SK-N-SH (cell line): Measurements from ENCODE around the gene FNDC3B.

Experiments used
- CTCF ChIP-seq: fragments of 200-600 bp; sonication (generic); IDR thresholded peaks from 2 replicates; pipeline ENCODE4 v1.6.1; 2017; ENCODE audit warnings: antibody characterized with exemption, mild to moderate bottlenecking, moderate library complexity
- EP300 ChIP-seq, 2 experiments: IDR thresholded peaks; 2 replicates each; pipeline versions ENCODE4 v1.4.0 to v1.6.1; 2012; ENCODE audit warnings: borderline replicate concordance in 1 of 2, low read depth in 1 of 2, low read length in 1 of 2
- FOSL2 ChIP-seq: IDR thresholded peaks from 2 replicates; pipeline ENCODE4 v1.4.0; 2012; ENCODE audit warnings: low read depth, mild to moderate bottlenecking, moderate library complexity, borderline replicate concordance
- FOXM1 ChIP-seq: IDR thresholded peaks from 2 replicates; pipeline ENCODE4 v1.4.0; 2012; ENCODE audit warnings: low read depth, mild to moderate bottlenecking
- MXI1 ChIP-seq: IDR thresholded peaks from 2 replicates; pipeline ENCODE4 v1.6.1; 2012; ENCODE audit warnings: mild to moderate bottlenecking, low read depth, low read length, improper control_type of control experiment
- PBX3 ChIP-seq: IDR thresholded peaks from 2 replicates; pipeline ENCODE4; 2012
- POLR2AphosphoS5 ChIP-seq: IDR thresholded peaks from 2 replicates; pipeline ENCODE4 v1.6.1; 2012; ENCODE audit warnings: low read depth, low read length
- RAD21 ChIP-seq: IDR thresholded peaks from 2 replicates; pipeline ENCODE4 v1.6.1; 2012; ENCODE audit warnings: mild to moderate bottlenecking, low read length
- RCOR1 ChIP-seq: fragments of 150-350 bp; IDR thresholded peaks from 2 replicates; pipeline ENCODE4 v1.6.1; 2017; ENCODE audit warnings: antibody characterized with exemption, low read length
- SIN3A ChIP-seq: IDR thresholded peaks from 2 replicates; pipeline ENCODE4 v1.6.1; 2012; ENCODE audit warnings: low read depth, mild to moderate bottlenecking, low read length, moderate library complexity, borderline replicate concordance
- TAF1 ChIP-seq: IDR thresholded peaks from 2 replicates; pipeline ENCODE4 v1.6.1; 2012; ENCODE audit warnings: low read depth, mild to moderate bottlenecking, low read length, moderate library complexity, borderline replicate concordance

GRCh38 chr3:172256101-172256734 is 216.8 kb downstream of the FNDC3B start:
- TF ChIP-seq FOSL2 (no peak), CTCF (no peak), RCOR1 (no peak), RAD21 (no peak), SIN3A (no peak), TAF1 (no peak), EP300 (IDR thresholded peaks at IDR 0.05; ENCODE audit: borderline replicate concordance in 1 of 2, low read depth in 1 of 2, low read length in 1 of 2) (no peak), POLR2AphosphoS5 (no peak), PBX3 (no peak), MXI1 (no peak), FOXM1 (no peak)
